Liver (tissue), 9 donors: ENCODE results near the gene USP44. TPM values are rescaled to one million over a fixed set of nuclear protein-coding genes. Genes with fewer than 3 reads are reported as not detected.
"Not testable (repeated sequence)": the region's sequence is repeated elsewhere in the genome, so short reads cannot be mapped to it uniquely, and the experiment has no call there.

ENCODE experiments used
- DNase-seq: peaks from one replicate; pipeline ENCODE4 v3.0.0-alpha.2; 2017; ENCODE audit warnings: low spot score
- H3K27ac ChIP-seq, 2 donors: one replicate each; pipeline ENCODE4 v1.7.0; 2013; ENCODE audit warnings: inconsistent platforms in 2 of 2, low read length in 2 of 2, control low read depth in 1 of 2, low read depth in 1 of 2, mild to moderate bottlenecking in 1 of 2
- H3K27me3 ChIP-seq, 4 donors: one replicate each; pipeline versions ENCODE4 v1.6.1 to v1.7.0; 2013; ENCODE audit warnings: low read length in 3 of 4, inconsistent platforms in 1 of 4, mild to moderate bottlenecking in 1 of 4, moderate library complexity in 1 of 4; ENCODE audit not compliant: control insufficient read depth in 4 of 4, insufficient read depth in 4 of 4
- H3K36me3 ChIP-seq, 4 donors: one replicate each; pipeline versions ENCODE4 v1.6.1 to v1.7.0; 2013; ENCODE audit warnings: low read length in 3 of 4, mild to moderate bottlenecking in 3 of 4, low read depth in 1 of 4, moderate library complexity in 1 of 4; ENCODE audit not compliant: control insufficient read depth in 4 of 4, insufficient read depth in 3 of 4
- H3K4me1 ChIP-seq, 4 donors: one replicate each; pipeline versions ENCODE4 v1.6.1 to v1.7.0; 2013; ENCODE audit warnings: low read length in 3 of 4, mild to moderate bottlenecking in 3 of 4, moderate library complexity in 1 of 4; ENCODE audit not compliant: control insufficient read depth in 4 of 4, insufficient read depth in 4 of 4
- H3K4me3 ChIP-seq, 3 donors: one replicate each; pipeline versions ENCODE4 v1.6.1 to v1.7.0; 2013; ENCODE audit warnings: low read length in 3 of 3, control low read depth in 1 of 3, low read depth in 1 of 3, mild to moderate bottlenecking in 1 of 3
- H3K9ac ChIP-seq, 2 donors: one replicate each; pipeline ENCODE4 v1.7.0; 2013; ENCODE audit warnings: low read length in 2 of 2, mild to moderate bottlenecking in 2 of 2, moderate library complexity in 2 of 2, control low read depth in 1 of 2, low read depth in 1 of 2
- H3K9me3 ChIP-seq, 4 donors: one replicate each; pipeline versions ENCODE4 v1.6.1 to v1.7.0; 2013; ENCODE audit warnings: low read length in 3 of 4; ENCODE audit not compliant: control insufficient read depth in 4 of 4
- CTCF ChIP-seq: fragments of 150-350 bp; IDR thresholded peaks from 2 replicates; pipeline ENCODE4 v1.5.1; 2017; ENCODE audit warnings: improper control_type of control experiment, low read depth, low read length; ENCODE audit not compliant: missing input control
- FOXA2 ChIP-seq: IDR thresholded peaks from 2 replicates; pipeline ENCODE4 v1.6.1; 2016; ENCODE audit warnings: antibody characterized with exemption
- HNF4G ChIP-seq: IDR thresholded peaks from 2 replicates; pipeline ENCODE4 v1.6.1; 2016; ENCODE audit warnings: antibody characterized with exemption
- NR2F2 ChIP-seq: IDR thresholded peaks from 2 replicates; pipeline ENCODE4 v1.6.1; 2016; ENCODE audit warnings: antibody characterized with exemption
- RAD21 ChIP-seq, 2 donors: IDR thresholded peaks; 2 replicates each; pipeline ENCODE4 v1.6.1; 2016; ENCODE audit warnings: antibody characterized with exemption in 2 of 2, mild to moderate bottlenecking in 2 of 2
- REST ChIP-seq: IDR thresholded peaks from 2 replicates; pipeline ENCODE4 v1.6.1; 2016; ENCODE audit warnings: antibody characterized with exemption, mild to moderate bottlenecking
- SP1 ChIP-seq: IDR thresholded peaks from 2 replicates; pipeline ENCODE4 v1.6.1; 2018; ENCODE audit warnings: antibody characterized with exemption, mild to moderate bottlenecking
- WGBS: extraction: QIAGEN DNeasy Blood & Tissue Kit; methylation state at CpG from one replicate; pipeline ENCODE4 v1.1.7; 2013; 5-methylcytosine and 5-hydroxymethylcytosine counted together
- polyA plus RNA-seq, 2 donors: library from polyadenylated mRNA; stranded (reverse) in 1 of 2; unstranded in 1 of 2; fragments of 200-250 nt in 1 of 2; fragments of >200 nt in 1 of 2; fragmentation: Nextera tagmentation in 1 of 2; extraction: Ambion mirVana in 1 of 2; gene quantifications; one replicate each; pipeline versions ENCODE4 v1.2.1 to v1.2.3, GENCODE V29; 2013 to 2015
- total RNA-seq, 2 donors: library from RNA; depleted of rRNA; stranded (reverse); fragments of >200 nt; gene quantifications; one replicate each; pipeline ENCODE4 v1.2.3, GENCODE V29; 2014
- donor health status: healthy.
- donor health status: healthy.
- donor health status: healthy.
- donor health status: healthy.
- donor health status: healthy.

Gene USP44
- total and polyA plus RNA-seq, 4 donors, result 0.03 to 0.33 (median 0.14) TPM; not detected in 1

- TF ChIP-seq REST (no peak), RAD21 (IDR thresholded peaks at IDR 0.05) (no peak)
These were observed 64.3 kb downstream of the USP44 start (continued) for GRCh38 chr12:95487024-95487423.

- Histone ChIP-seq H3K36me3 (peaks cover 3 to 41% (median 9%) of the 10 kb centered on the region in 4 donors), H3K27me3 (no peaks in the 10 kb centered on the region), H3K4me3 (no peak overlapping the region), H3K9ac (no peak overlapping the region), H3K4me1 (peaks cover 0 to 3% (median 1%) of the 10 kb centered on the region in 4 donors), H3K27ac (no peak overlapping the region), H3K9me3 (no peaks in the 10 kb centered on the region)
- no peak for DNase-seq
- TF ChIP-seq REST (no peak), HNF4G (no peak), FOXA2 (no peak), NR2F2 (no peak), CTCF (no peak), SP1 (no peak), RAD21 (IDR thresholded peaks at IDR 0.05) (no peak)
These were observed 66.8 kb downstream of the USP44 start for GRCh38 chr12:95484524-95484923.

GRCh38 chr12:95482564-95482963 lies 68.7 kb downstream of the USP44 start:
- not testable (repeated sequence) for H3K4me1 ChIP-seq, H3K9me3 ChIP-seq, H3K9ac ChIP-seq, H3K27ac ChIP-seq, DNase-seq, H3K4me3 ChIP-seq, H3K27me3 ChIP-seq
- H3K36me3 ChIP-seq, result peaks cover 3 to 35% (median 10%) of the 10 kb centered on the region in 4 donors
- 97% methylated on average over 6 of the region's 6 CpGs for WGBS
